GM12801 (cell line): ENCODE measurements around the gene COL27A1.

Experiments used
- CTCF ChIP-seq: IDR thresholded peaks from one replicate; pipeline ENCODE4 v1.5.1; 2011; ENCODE audit warnings: control low read depth; ENCODE audit not compliant: insufficient read length; ENCODE audit errors: extremely low read depth

The COL27A1 gene

GRCh38 chr9:114338187-114338586 lies 182.8 kb downstream of the COL27A1 start:
- TF ChIP-seq CTCF: no peak

- no peak for TF ChIP-seq CTCF
These were observed 184.0 kb downstream of the COL27A1 start for GRCh38 chr9:114339130-114339908.

DNA sequence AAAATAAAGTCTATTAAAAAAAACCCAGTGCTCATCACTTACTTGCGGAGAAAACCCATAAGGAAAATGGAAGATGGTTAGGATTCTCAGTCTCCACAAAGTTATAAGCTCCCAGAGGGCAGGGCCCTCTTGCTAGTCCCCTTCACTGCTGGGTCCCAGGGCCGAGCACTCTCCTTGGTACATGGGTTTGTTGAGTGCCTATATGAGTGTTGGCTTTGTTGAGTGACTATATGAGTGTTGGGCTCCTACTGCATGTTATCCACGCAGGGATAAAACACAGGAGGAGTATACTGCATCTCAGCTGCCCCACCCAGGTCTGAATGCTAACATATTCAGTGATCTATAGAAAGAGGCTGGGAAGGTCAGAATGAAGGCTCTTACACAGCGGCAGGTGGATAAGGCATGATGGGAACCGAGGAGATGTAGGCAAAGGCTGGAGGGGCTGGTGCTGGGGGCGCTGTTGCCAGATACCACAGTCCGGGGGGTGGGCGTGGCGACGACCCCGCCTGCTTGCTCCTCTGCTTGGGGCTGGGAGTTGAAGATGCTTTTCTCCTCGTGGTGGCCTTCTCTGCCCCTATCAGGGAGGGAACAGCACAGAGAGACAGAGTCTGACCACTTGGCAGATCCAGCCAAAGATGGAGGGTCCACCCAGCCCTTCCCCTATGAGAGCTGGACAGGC lies 186.0 kb downstream of the COL27A1 start:
- no peak for TF ChIP-seq CTCF

GRCh38 chr9:114341991-114342390 lies 186.7 kb downstream of the COL27A1 start:
- TF ChIP-seq CTCF: no peak

- no peak for TF ChIP-seq CTCF
These were observed 187.6 kb downstream of the COL27A1 start for GRCh38 chr9:114342755-114343440.

- no peak for TF ChIP-seq CTCF
These were observed 188.3 kb downstream of the COL27A1 start for GRCh38 chr9:114343471-114344187.

GRCh38 chr9:114344188-114344566 lies 188.8 kb downstream of the COL27A1 start:
- TF ChIP-seq CTCF: no peak
